Neural cell (in vitro differentiated cells): ENCODE measurements around the gene SLC2A13. TPM values are rescaled to one million over a fixed set of nuclear protein-coding genes. Genes with fewer than 3 reads are reported as not detected.

Experiments used
- H2AFZ ChIP-seq: fragments of 200-600, 300-800 bp; sonication (generic), shearing (Covaris generic); 2 replicates; pipeline ENCODE4 v1.6.0; 2014; ENCODE audit warnings: low read depth, mild to moderate bottlenecking, antibody characterized with exemption, low read length, moderate library complexity
- H3F3A ChIP-seq: fragments of 200-600 bp; shearing (Covaris generic); 2 replicates; pipeline ENCODE4 v1.6.1; 2016; ENCODE audit warnings: mild to moderate bottlenecking, moderate library complexity, mixed read lengths, antibody characterized with exemption, low read length; ENCODE audit not compliant: insufficient read depth, poor library complexity, severe bottlenecking
- H3K27ac ChIP-seq: fragments of 200-600, 300-800 bp; sonication (generic), shearing (Covaris generic); 2 replicates; pipeline ENCODE4 v1.5.1; 2014; ENCODE audit warnings: mild to moderate bottlenecking, low read length, moderate library complexity
- H3K27me3 ChIP-seq: fragments of 300-800, 200-600 bp; sonication (generic), shearing (Covaris generic); 2 replicates; pipeline ENCODE4 v1.6.0; 2014; ENCODE audit warnings: mild to moderate bottlenecking, low read depth, low read length, moderate library complexity; ENCODE audit not compliant: insufficient read depth
- H3K36me3 ChIP-seq: fragments of 300-800, 200-600 bp; sonication (generic), shearing (Covaris generic); 2 replicates; pipeline ENCODE4 v1.5.1; 2014; ENCODE audit warnings: mild to moderate bottlenecking, antibody characterized with exemption, low read length, moderate library complexity; ENCODE audit not compliant: insufficient read depth
- H3K4me2 ChIP-seq: fragments of 300-800, 200-600 bp; sonication (generic), shearing (Covaris generic); 2 replicates; pipeline ENCODE4 v1.6.0; 2014; ENCODE audit warnings: mild to moderate bottlenecking, low read length
- H3K4me3 ChIP-seq: fragments of 300-800, 200-600 bp; sonication (generic), shearing (Covaris generic); 2 replicates; pipeline ENCODE4 v1.5.1; 2014; ENCODE audit warnings: mild to moderate bottlenecking, low read length, moderate library complexity
- H3K79me2 ChIP-seq: fragments of 200-600 bp; shearing (Covaris generic); replicated peaks from 2 replicates; pipeline ENCODE4 v1.6.0; 2014; ENCODE audit warnings: mild to moderate bottlenecking, low read length, moderate library complexity; ENCODE audit not compliant: insufficient read depth
- H3K9ac ChIP-seq: fragments of 300-800, 200-600 bp; sonication (generic), shearing (Covaris generic); 2 replicates; pipeline ENCODE4 v1.6.1; 2016; ENCODE audit warnings: mild to moderate bottlenecking, low read length, mixed read lengths
- H3K9me2 ChIP-seq: fragments of 200-600 bp; shearing (Covaris generic); 2 replicates; pipeline ENCODE4 v1.6.1; 2016; ENCODE audit warnings: mild to moderate bottlenecking, low read length, mixed read lengths; ENCODE audit not compliant: insufficient read depth
- H3K9me3 ChIP-seq: fragments of 200-600, 300-800 bp; sonication (generic), shearing (Covaris generic); 2 replicates; pipeline ENCODE4 v1.6.1; 2016; ENCODE audit warnings: mild to moderate bottlenecking, mixed run types, low read length, moderate library complexity, mixed read lengths
- H4K20me1 ChIP-seq: fragments of 200-600 bp; shearing (Covaris generic); 2 replicates; pipeline ENCODE4 v1.6.1; 2016; ENCODE audit warnings: mild to moderate bottlenecking, mixed run types; ENCODE audit not compliant: insufficient read depth
- CTCF ChIP-seq: fragments of 450-650 bp; IDR thresholded peaks from 2 replicates; pipeline ENCODE4 v1.5.1; 2014; ENCODE audit warnings: antibody characterized with exemption, mild to moderate bottlenecking, moderate library complexity; ENCODE audit not compliant: poor library complexity, severe bottlenecking
- EP300 ChIP-seq: fragments of 450-650 bp; conservative IDR thresholded peaks from 2 replicates; pipeline ENCODE4 v1.6.1; 2014; ENCODE audit warnings: antibody characterized with exemption, mild to moderate bottlenecking, moderate library complexity; ENCODE audit not compliant: poor library complexity, severe bottlenecking
- EZH2 ChIP-seq: fragments of 200-600, 300-800 bp; shearing (Covaris generic), sonication (generic); IDR thresholded peaks from 2 replicates; pipeline ENCODE4 v1.6.1; 2014; ENCODE audit warnings: antibody characterized with exemption, low read length, borderline replicate concordance, mild to moderate bottlenecking; ENCODE audit not compliant: insufficient read depth, poor library complexity, severe bottlenecking
- MXI1 ChIP-seq: fragments of 450-650 bp; conservative IDR thresholded peaks from 2 replicates; pipeline ENCODE4 v1.6.1; 2014; ENCODE audit warnings: antibody characterized with exemption, mild to moderate bottlenecking; ENCODE audit not compliant: poor library complexity, severe bottlenecking
- POLR2AphosphoS5 ChIP-seq: IDR thresholded peaks from 2 replicates; pipeline ENCODE4 v1.6.1; 2012
- RAD21 ChIP-seq: fragments of 450-650 bp; conservative IDR thresholded peaks from 2 replicates; pipeline ENCODE4 v1.6.1; 2014; ENCODE audit warnings: antibody characterized with exemption, mild to moderate bottlenecking, moderate library complexity
- REST ChIP-seq: IDR thresholded peaks from 2 replicates; pipeline ENCODE4 v1.6.1; 2012; ENCODE audit warnings: borderline replicate concordance
- SMC3 ChIP-seq: fragments of 450-650 bp; conservative IDR thresholded peaks from 2 replicates; pipeline ENCODE4 v1.6.1; 2014; ENCODE audit warnings: antibody characterized with exemption, mild to moderate bottlenecking, moderate library complexity; ENCODE audit not compliant: poor library complexity
- TAF1 ChIP-seq: IDR thresholded peaks from 2 replicates; pipeline ENCODE4 v1.6.1; 2012; ENCODE audit warnings: low read depth
- polyA plus RNA-seq: library from polyadenylated mRNA; depleted of rRNA; stranded (reverse); fragments of >200 nt; gene quantifications from 2 replicates; pipeline ENCODE4 v1.2.3, GENCODE V29; 2014

The SLC2A13 gene
- polyA plus RNA-seq, 1 donor from 2014 or later, result 10.7 TPM

GRCh38 chr12:39779768-39780340, 326.0 kb downstream of the SLC2A13 start:
- no peak overlapping the region for H3K4me2 ChIP-seq
- H3F3A ChIP-seq, result no peaks in the 10 kb centered on the region
- H3K9ac ChIP-seq, result no peak overlapping the region
- no peaks in the 10 kb centered on the region for H3K79me2 ChIP-seq
- no peak overlapping the region for H3K27ac ChIP-seq
- H3K27me3 ChIP-seq, result no peaks in the 10 kb centered on the region
- H3K36me3 ChIP-seq, result no peaks in the 10 kb centered on the region
- H3K9me2 ChIP-seq, result no peaks in the 10 kb centered on the region
- H2AFZ ChIP-seq, result no peak overlapping the region
- no peaks in the 10 kb centered on the region for H3K9me3 ChIP-seq
- H4K20me1 ChIP-seq, result no peaks in the 10 kb centered on the region
- H3K4me3 ChIP-seq, result no peak overlapping the region
- TF ChIP-seq POLR2AphosphoS5 (no peak), SMC3 (no peak), MXI1 (no peak), EP300 (no peak), EZH2 (no peak), RAD21 (no peak), REST (no peak), TAF1 (no peak), CTCF (no peak)

- Histone ChIP-seq H3K9me2 (no peaks in the 10 kb centered on the region), H3F3A (no peaks in the 10 kb centered on the region), H3K4me2 (no peak overlapping the region), H3K79me2 (no peaks in the 10 kb centered on the region), H3K27ac (no peak overlapping the region), H4K20me1 (no peaks in the 10 kb centered on the region), H3K27me3 (no peaks in the 10 kb centered on the region), H2AFZ (no peak overlapping the region), H3K36me3 (no peaks in the 10 kb centered on the region), H3K4me3 (no peak overlapping the region), H3K9me3 (no peaks in the 10 kb centered on the region), H3K9ac (no peak overlapping the region)
- TF ChIP-seq TAF1 (no peak), EP300 (no peak), MXI1 (no peak), EZH2 (no peak), CTCF (no peak), SMC3 (no peak), POLR2AphosphoS5 (no peak), RAD21 (no peak), REST (no peak)
Observed at GRCh38 chr12:39777465-39777864, 328.4 kb downstream of the SLC2A13 start.
